Measurements from ENCODE around the gene FARP1. TPM values are rescaled to one million over a fixed set of nuclear protein-coding genes. Genes with fewer than 3 reads are reported as not detected.

The FARP1 gene
- total RNA-seq, 5 donors from 2014 or later (not counting 1 experiment from before 2014, with no cell fraction given), result 0.51 to 2.0 (median 1.0) TPM

GRCh38 chr13:98480915-98481877 is 338.3 kb downstream of the FARP1 start:
- Histone ChIP-seq H3K36me3 (ENCODE audit: control insufficient read depth in 2 of 2, extremely low read depth in 1 of 2, insufficient read depth in 1 of 2, low read length in 1 of 2) (peaks cover 0 to 10% of the 10 kb centered on the region in 2 donors), H3K27me3 (replicated peaks in 1 of 2; ENCODE audit: control insufficient read depth in 2 of 2, extremely low read depth in 1 of 2, insufficient read depth in 2 of 2, low read length in 1 of 2) (no peaks in the 10 kb centered on the region), H3K4me1 (ENCODE audit: control insufficient read depth in 1 of 2, extremely low read depth in 1 of 2, insufficient read depth in 2 of 2, low read length in 2 of 2) (peaks cover 18 to 81% of the 10 kb centered on the region in 2 experiments), H3K27ac (ENCODE audit: low read length) (peak overlapping the region; percentile 6), H3K4me3 (ENCODE audit: control insufficient read depth in 1 of 2, extremely low read depth in 1 of 2, low read length in 1 of 2) (no peak overlapping the region), H3K9me3 (no peaks in the 10 kb centered on the region)
- Mint-ChIP-seq H3K36me3 (peaks cover 12% of the 10 kb centered on the region), H3K4me3 (peak overlapping the region in 1 of 3 donors; percentile 8), H3K27ac (peak overlapping the region; percentile 84 to 89), H3K9me3 (no peaks in the 10 kb centered on the region), H3K4me1 (peaks cover 81 to 93% (median 90%) of the 10 kb centered on the region in 3 donors), H3K27me3 (no peaks in the 10 kb centered on the region)
- 68% methylated on average over 8 of the region's 15 CpGs for WGBS (ENCODE audit: insufficient coverage)
- ChIA-PET CTCF (interaction anchor here in 1 of 2 donors (1.0 kb wide), 1 partner anchor 171 kb away, joined by 3 read pairs; no protein-coding TSS in a partner anchor), POLR2A (interaction anchor here in 1 of 2 donors (0.6 to 0.7 kb wide), 3 partner anchors 59 to 1256 kb away, joined by 4 to 5 read pairs (median 4); no protein-coding TSS in a partner anchor)
- ATAC-seq (replicated peaks in 1 of 4), result no peak
- peak in 2 of 35 experiments; percentile 22 to 27 for DNase-seq

- H3K27ac ChIP-seq (ENCODE audit: low read length), result no peak overlapping the region
- ChIA-PET CTCF (interaction anchor here in 1 of 2 donors (0.9 kb wide), 1 partner anchor 171 kb away, joined by 4 read pairs; no protein-coding TSS in a partner anchor), POLR2A (interaction anchor here in 1 of 2 donors (0.5 kb wide), 1 partner anchor 133 kb away, joined by 5 read pairs; no protein-coding TSS in a partner anchor)
- peak overlapping the region; percentile 66 to 96 for H3K27ac Mint-ChIP-seq
- peak in 1 of 4 experiments; percentile 19 for ATAC-seq (replicated peaks in 1 of 4)
- H3K27me3 Mint-ChIP-seq, result no peaks in the 10 kb centered on the region
- no peaks in the 10 kb centered on the region for H3K27me3 ChIP-seq (replicated peaks in 1 of 2; ENCODE audit: control insufficient read depth in 2 of 2, extremely low read depth in 1 of 2, insufficient read depth in 2 of 2, low read length in 1 of 2)
- H3K4me3 Mint-ChIP-seq, result no peak overlapping the region
- H3K9me3 Mint-ChIP-seq, result no peaks in the 10 kb centered on the region
- peaks cover 0 to 10% of the 10 kb centered on the region in 2 donors for H3K36me3 ChIP-seq (ENCODE audit: control insufficient read depth in 2 of 2, extremely low read depth in 1 of 2, insufficient read depth in 1 of 2, low read length in 1 of 2)
- H3K9me3 ChIP-seq, result no peaks in the 10 kb centered on the region
- peaks cover 12% of the 10 kb centered on the region for H3K36me3 Mint-ChIP-seq
- H3K4me1 ChIP-seq (ENCODE audit: control insufficient read depth in 1 of 2, extremely low read depth in 1 of 2, insufficient read depth in 2 of 2, low read length in 2 of 2), result peaks cover 15 to 77% of the 10 kb centered on the region in 2 experiments
- peak in 1 of 35 experiments; percentile 22 for DNase-seq
- H3K4me1 Mint-ChIP-seq, result peaks cover 80 to 93% (median 90%) of the 10 kb centered on the region in 3 donors
- no peak overlapping the region for H3K4me3 ChIP-seq (ENCODE audit: control insufficient read depth in 1 of 2, extremely low read depth in 1 of 2, low read length in 1 of 2)
- 90% methylated on average over 23 of the region's 28 CpGs for WGBS (ENCODE audit: insufficient coverage)
Measured at GRCh38 chr13:98482476-98483444, 339.9 kb downstream of the FARP1 start.

GRCh38 chr13:98483601-98484288 is 340.9 kb downstream of the FARP1 start:
- 91% methylated on average over 8 of the region's 14 CpGs for WGBS (ENCODE audit: insufficient coverage)

GRCh38 chr13:98484289-98485219 is 341.7 kb downstream of the FARP1 start:
- H3K4me3 Mint-ChIP-seq, result peak overlapping the region; percentile 37 to 62 (median 52)
- ATAC-seq (replicated peaks in 1 of 4) (peak; percentile 66 to 81 (median 71)), DNase-seq (peak in 32 of 35 experiments; percentile 13 to 71 (median 40))
- peaks cover 0 to 10% of the 10 kb centered on the region in 2 donors for H3K36me3 ChIP-seq (ENCODE audit: control insufficient read depth in 2 of 2, extremely low read depth in 1 of 2, insufficient read depth in 1 of 2, low read length in 1 of 2)
- no peaks in the 10 kb centered on the region for H3K27me3 ChIP-seq (replicated peaks in 1 of 2; ENCODE audit: control insufficient read depth in 2 of 2, extremely low read depth in 1 of 2, insufficient read depth in 2 of 2, low read length in 1 of 2)
- peaks cover 8 to 66% of the 10 kb centered on the region in 2 experiments for H3K4me1 ChIP-seq (ENCODE audit: control insufficient read depth in 1 of 2, extremely low read depth in 1 of 2, insufficient read depth in 2 of 2, low read length in 2 of 2)
- POLR2A ChIA-PET, result no interaction called here
- peak overlapping the region; percentile 87 to 96 for H3K27ac Mint-ChIP-seq
- peaks cover 75 to 93% (median 90%) of the 10 kb centered on the region in 3 donors for H3K4me1 Mint-ChIP-seq
- CTCF ChIA-PET, result interaction anchor here in 1 of 2 donors (0.9 to 1.2 kb wide), 3 partner anchors 15 to 79 kb away, joined by 3 read pairs; no protein-coding TSS in a partner anchor
- H3K27me3 Mint-ChIP-seq, result no peaks in the 10 kb centered on the region
- no peak overlapping the region for H3K4me3 ChIP-seq (ENCODE audit: control insufficient read depth in 1 of 2, extremely low read depth in 1 of 2, low read length in 1 of 2)
- H3K36me3 Mint-ChIP-seq, result peaks cover 12% of the 10 kb centered on the region
- 69% methylated on average over 14 of the region's 21 CpGs for WGBS (ENCODE audit: insufficient coverage)
- H3K27ac ChIP-seq (ENCODE audit: low read length), result peak overlapping the region; percentile 60
- no peaks in the 10 kb centered on the region for H3K9me3 Mint-ChIP-seq
- H3K9me3 ChIP-seq, result no peaks in the 10 kb centered on the region

More at GRCh38 chr13:98483601-98484288, 340.9 kb downstream of the FARP1 start:
- H3K36me3 Mint-ChIP-seq, result peaks cover 12% of the 10 kb centered on the region
- H3K4me1 Mint-ChIP-seq, result peaks cover 77 to 93% (median 90%) of the 10 kb centered on the region in 3 donors
- no peak overlapping the region for H3K4me3 ChIP-seq (ENCODE audit: control insufficient read depth in 1 of 2, extremely low read depth in 1 of 2, low read length in 1 of 2)
- H3K4me3 Mint-ChIP-seq, result no peak overlapping the region
- H3K4me1 ChIP-seq (ENCODE audit: control insufficient read depth in 1 of 2, extremely low read depth in 1 of 2, insufficient read depth in 2 of 2, low read length in 2 of 2), result peaks cover 9 to 69% of the 10 kb centered on the region in 2 experiments
- peaks cover 0 to 10% of the 10 kb centered on the region in 2 donors for H3K36me3 ChIP-seq (ENCODE audit: control insufficient read depth in 2 of 2, extremely low read depth in 1 of 2, insufficient read depth in 1 of 2, low read length in 1 of 2)
- H3K27me3 Mint-ChIP-seq, result no peaks in the 10 kb centered on the region
- ChIA-PET POLR2A (no interaction called here), CTCF (interaction anchor here (0.6 to 0.9 kb wide), 2 partner anchors 16 to 365 kb away, joined by 3 to 4 read pairs; no protein-coding TSS in a partner anchor)
- no peaks in the 10 kb centered on the region for H3K9me3 Mint-ChIP-seq
- H3K27ac Mint-ChIP-seq, result peak overlapping the region; percentile 87 to 96
- no peaks in the 10 kb centered on the region for H3K27me3 ChIP-seq (replicated peaks in 1 of 2; ENCODE audit: control insufficient read depth in 2 of 2, extremely low read depth in 1 of 2, insufficient read depth in 2 of 2, low read length in 1 of 2)
- no peak for ATAC-seq (replicated peaks in 1 of 4)
- H3K9me3 ChIP-seq, result no peaks in the 10 kb centered on the region
- no peak for DNase-seq
- peak overlapping the region; percentile 60 for H3K27ac ChIP-seq (ENCODE audit: low read length)

- Mint-ChIP-seq H3K27ac (peak overlapping the region; percentile 87 to 96), H3K9me3 (no peaks in the 10 kb centered on the region), H3K36me3 (peaks cover 12% of the 10 kb centered on the region), H3K4me3 (peak overlapping the region in 2 of 3 donors; percentile 21 to 30), H3K4me1 (peaks cover 79 to 99% (median 98%) of the 10 kb centered on the region in 3 donors), H3K27me3 (no peaks in the 10 kb centered on the region)
- WGBS (ENCODE audit: insufficient coverage), result 94% methylated on average over 10 of the region's 11 CpGs
- H3K4me3 ChIP-seq (ENCODE audit: control insufficient read depth in 1 of 2, extremely low read depth in 1 of 2, low read length in 1 of 2), result no peak overlapping the region
- ChIA-PET POLR2A (no interaction called here), CTCF (interaction anchor here in 1 of 2 donors (1.0 kb wide), 1 partner anchor 78 kb away, joined by 3 read pairs; no protein-coding TSS in a partner anchor)
- ATAC-seq (replicated peaks in 1 of 4) (no peak), DNase-seq (no peak)
- no peaks in the 10 kb centered on the region for H3K9me3 ChIP-seq
- H3K36me3 ChIP-seq (ENCODE audit: control insufficient read depth in 2 of 2, extremely low read depth in 1 of 2, insufficient read depth in 1 of 2, low read length in 1 of 2), result peaks cover 0 to 10% of the 10 kb centered on the region in 2 donors
- H3K27ac ChIP-seq (ENCODE audit: low read length), result peak overlapping the region; percentile 60
- H3K27me3 ChIP-seq (replicated peaks in 1 of 2; ENCODE audit: control insufficient read depth in 2 of 2, extremely low read depth in 1 of 2, insufficient read depth in 2 of 2, low read length in 1 of 2), result no peaks in the 10 kb centered on the region
- peaks cover 11 to 69% of the 10 kb centered on the region in 2 experiments for H3K4me1 ChIP-seq (ENCODE audit: control insufficient read depth in 1 of 2, extremely low read depth in 1 of 2, insufficient read depth in 2 of 2, low read length in 2 of 2)
Measured at GRCh38 chr13:98485561-98485960, 342.7 kb downstream of the FARP1 start.

Data from T-cell (primary cell).